ENCODE results near the gene UNC119.
"Not testable (repeated sequence)": the region's sequence is repeated elsewhere in the genome, so short reads cannot be mapped to it uniquely, and the experiment has no call there.

Gene UNC119

GRCh38 chr17:28576758-28577465 is 24.5 kb upstream of the UNC119 start, which contains the start of gene ALDOC:
ALDOC (minus strand) TSS chr17:28576895; CDS start chr17:28575532, 1,363 bp downstream.
- DNase-seq (ENCODE audit: low read depth): peak; percentile 97
- TF ChIP-seq, protein P1, sequence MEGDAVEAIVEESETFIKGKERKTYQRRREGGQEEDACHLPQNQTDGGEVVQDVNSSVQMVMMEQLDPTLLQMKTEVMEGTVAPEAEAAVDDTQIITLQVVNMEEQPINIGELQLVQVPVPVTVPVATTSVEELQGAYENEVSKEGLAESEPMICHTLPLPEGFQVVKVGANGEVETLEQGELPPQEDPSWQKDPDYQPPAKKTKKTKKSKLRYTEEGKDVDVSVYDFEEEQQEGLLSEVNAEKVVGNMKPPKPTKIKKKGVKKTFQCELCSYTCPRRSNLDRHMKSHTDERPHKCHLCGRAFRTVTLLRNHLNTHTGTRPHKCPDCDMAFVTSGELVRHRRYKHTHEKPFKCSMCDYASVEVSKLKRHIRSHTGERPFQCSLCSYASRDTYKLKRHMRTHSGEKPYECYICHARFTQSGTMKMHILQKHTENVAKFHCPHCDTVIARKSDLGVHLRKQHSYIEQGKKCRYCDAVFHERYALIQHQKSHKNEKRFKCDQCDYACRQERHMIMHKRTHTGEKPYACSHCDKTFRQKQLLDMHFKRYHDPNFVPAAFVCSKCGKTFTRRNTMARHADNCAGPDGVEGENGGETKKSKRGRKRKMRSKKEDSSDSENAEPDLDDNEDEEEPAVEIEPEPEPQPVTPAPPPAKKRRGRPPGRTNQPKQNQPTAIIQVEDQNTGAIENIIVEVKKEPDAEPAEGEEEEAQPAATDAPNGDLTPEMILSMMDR (IDR thresholded peaks at IDR 0.05; ENCODE audit: insufficient read depth, low read depth, low read length, missing control alignments): no peak
- H3K4me3 ChIP-seq (ENCODE audit: low read length): peak within 1 kb of the TSS; percentile 44

DNA sequence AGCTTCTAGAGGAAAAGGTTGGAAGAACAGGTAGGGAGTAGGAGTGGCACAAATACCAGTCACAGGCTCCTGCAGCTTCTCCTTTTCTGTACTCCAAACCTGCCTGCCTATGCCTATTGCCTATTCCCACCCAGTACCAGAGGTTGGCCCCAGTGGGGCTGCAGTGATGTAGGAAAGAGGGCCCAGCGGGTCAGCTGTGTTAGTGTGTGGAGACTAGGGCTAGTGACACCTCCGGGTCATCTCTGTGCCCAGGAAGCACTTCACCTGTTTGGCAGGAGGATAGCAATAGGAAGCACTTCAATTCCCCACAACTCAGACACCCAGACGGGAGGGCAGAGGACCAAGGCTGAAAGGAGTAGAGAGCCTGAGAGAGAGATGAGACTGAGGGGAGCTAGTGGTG is 23.6 kb upstream of the UNC119 start:
- not testable (repeated sequence) for DNase-seq (ENCODE audit: low read depth); H3K4me3 ChIP-seq (ENCODE audit: low read length)

DNA sequence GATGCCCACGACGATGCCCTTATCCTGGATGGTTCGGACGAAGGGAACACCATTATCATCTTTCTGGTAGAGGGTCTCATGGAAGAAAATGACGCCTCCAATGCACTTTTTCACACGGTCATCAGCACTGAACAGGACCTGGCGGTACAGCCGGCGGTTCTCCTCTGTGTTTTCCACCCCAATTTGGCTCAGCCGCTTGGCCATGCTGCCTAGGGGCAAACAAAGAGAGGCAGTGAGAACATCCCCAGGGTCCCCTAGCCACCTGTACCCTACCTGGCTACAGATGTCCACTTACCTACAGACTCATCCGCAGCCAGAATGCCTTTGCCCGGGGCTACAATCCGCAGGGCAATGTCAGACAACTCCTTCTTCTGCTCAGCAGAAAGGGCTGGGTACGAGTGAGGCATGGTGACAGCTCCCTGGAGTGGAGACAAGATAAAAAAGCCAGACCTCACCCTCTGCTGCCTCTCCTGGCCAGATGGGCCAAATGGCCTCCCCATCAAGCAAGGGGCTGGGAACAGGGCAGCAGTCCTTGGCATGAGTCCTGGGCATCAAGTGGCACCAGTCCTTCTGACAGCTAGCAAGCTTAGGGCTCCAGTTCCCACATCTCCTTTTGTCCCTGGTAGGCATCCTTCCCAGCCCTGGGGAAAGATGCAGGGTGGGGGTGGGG is 22.8 kb upstream of the UNC119 start:
- no peak overlapping the region for H3K4me3 ChIP-seq (ENCODE audit: low read length)
- TF ChIP-seq, protein P1 (IDR thresholded peaks at IDR 0.05; ENCODE audit: insufficient read depth, low read depth, low read length, missing control alignments): no peak
- DNase-seq (ENCODE audit: low read depth): no peak

DNA sequence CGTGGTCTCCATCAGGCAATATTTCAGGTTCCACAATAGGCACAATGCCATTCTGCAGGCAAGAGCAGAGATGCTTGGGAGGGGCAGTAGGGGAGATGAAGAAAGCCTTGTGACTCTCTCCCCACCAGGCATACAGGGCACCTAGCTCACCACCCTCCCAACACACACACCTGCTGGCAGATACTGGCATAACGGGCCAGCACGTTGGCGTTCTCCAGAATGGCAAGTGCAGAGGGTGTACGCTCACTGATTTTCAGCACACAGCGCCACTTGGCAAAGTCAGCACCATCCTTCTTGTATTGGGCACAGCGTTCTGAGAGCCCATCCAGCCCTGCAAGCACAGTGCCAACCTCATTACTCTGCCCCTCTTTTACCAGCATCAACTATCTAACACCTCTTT is 22.1 kb upstream of the UNC119 start:
- TF ChIP-seq, protein P1 (IDR thresholded peaks at IDR 0.05; ENCODE audit: insufficient read depth, low read depth, low read length, missing control alignments): peak; percentile 25
- no peak for DNase-seq (ENCODE audit: low read depth)
- H3K4me3 ChIP-seq (ENCODE audit: low read length): no peak overlapping the region

DNA sequence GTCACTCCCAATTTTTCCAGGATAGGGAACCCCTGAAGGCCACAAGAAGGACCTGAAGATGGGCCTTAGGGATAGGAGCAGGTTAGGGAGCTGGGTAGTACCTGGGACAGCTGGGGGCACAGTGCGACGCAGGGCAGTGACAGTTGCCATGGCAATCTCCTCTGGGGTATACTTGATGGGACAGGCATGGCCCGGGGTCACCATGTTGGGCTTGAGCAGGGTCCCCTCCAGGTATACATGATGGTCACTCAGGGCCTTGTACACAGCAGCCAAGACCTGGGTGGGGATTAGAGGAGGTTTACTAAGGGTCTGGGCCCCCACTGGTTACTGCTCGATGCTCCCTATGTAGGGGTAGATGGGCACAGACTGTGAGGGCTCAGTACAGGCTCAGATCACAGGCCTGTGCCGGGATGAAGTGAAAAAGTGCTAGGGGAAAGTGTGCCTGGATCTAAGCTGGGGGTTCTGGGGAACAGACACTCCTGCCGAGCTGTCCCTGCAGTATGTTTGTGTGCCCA is 21.6 kb upstream of the UNC119 start:
- no peak for DNase-seq (ENCODE audit: low read depth)
- H3K4me3 ChIP-seq (ENCODE audit: low read length): no peak overlapping the region
- TF ChIP-seq, protein P1 (IDR thresholded peaks at IDR 0.05; ENCODE audit: insufficient read depth, low read depth, low read length, missing control alignments): no peak

DNA sequence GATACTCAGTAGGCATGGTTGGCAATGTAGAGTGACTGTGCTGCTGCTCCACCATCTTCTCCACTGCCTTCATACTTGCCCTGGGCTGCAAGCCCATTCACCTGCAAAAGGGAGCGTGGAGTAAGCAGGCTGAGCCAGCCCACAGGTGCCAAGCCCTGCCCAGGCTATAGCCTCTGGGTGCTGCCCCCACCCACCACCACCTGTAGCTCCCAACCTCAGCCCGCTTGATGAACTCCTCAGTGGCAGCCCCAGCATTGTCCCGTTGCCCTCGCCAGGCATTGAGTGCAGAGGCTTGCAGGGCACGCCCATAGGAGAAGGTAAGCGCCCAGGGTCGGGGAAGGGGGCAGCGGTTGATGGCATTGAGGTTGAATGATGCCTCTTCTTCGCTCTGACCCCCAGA is 21.1 kb upstream of the UNC119 start:
- TF ChIP-seq, protein P1 (IDR thresholded peaks at IDR 0.05; ENCODE audit: insufficient read depth, low read depth, low read length, missing control alignments): no peak
- H3K4me3 ChIP-seq (ENCODE audit: low read length): no peak overlapping the region
- DNase-seq (ENCODE audit: low read depth): no peak

GRCh38 chr17:28573040-28573380 is 20.6 kb upstream of the UNC119 start:
- no peak for DNase-seq (ENCODE audit: low read depth)
- H3K4me3 ChIP-seq (ENCODE audit: low read length): no peak overlapping the region
- TF ChIP-seq, protein P1 (IDR thresholded peaks at IDR 0.05; ENCODE audit: insufficient read depth, low read depth, low read length, missing control alignments): no peak
